Measurements from ENCODE around the gene MAPKAPK2.

DNA sequence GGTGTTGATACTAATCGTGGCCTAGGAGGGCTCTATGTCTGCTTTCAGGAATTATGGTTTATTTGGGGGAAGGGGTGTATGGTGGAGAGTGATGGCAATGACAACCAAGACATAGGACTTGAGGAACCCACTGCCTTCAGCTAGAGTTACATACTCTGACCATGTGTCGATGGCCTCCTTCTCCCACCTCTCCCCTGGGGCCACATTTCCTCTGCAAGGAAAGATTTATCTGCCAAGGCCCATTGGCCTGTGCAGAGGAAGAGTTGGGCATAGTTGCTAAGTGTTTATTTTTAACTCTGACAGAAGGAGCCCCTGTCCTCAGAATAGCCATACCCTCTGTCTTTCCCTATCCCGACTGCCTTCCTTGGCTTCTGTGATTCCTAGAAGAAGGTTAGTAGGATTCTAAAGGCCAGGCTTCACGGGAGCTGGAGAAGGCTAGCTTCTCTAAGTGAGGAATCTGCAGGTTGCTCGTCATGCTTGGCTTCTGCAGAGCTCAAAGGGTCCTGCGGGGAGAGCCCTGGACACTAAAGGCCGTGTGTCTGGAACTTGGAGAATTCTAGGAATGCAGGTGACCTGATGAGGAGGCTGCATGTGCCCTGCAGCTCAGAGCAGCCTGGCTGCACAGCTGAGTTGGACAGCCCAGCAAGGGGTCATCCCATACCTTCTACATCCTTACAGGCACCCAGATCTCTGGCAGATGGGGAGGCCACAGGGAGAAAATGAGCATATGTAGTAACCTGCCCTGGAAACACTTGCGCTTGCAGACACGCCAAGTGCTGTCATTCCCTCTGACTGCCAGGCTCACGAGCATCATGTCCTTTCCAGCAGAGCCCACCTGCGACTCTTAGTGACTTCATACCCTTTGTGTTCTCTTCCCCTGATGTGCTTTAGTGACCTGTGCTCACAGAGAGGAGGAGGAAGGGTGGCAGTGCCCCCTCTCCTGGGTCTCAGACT is 9.7 kb downstream of the MAPKAPK2 start:
- TF ChIP-seq, protein P1, sequence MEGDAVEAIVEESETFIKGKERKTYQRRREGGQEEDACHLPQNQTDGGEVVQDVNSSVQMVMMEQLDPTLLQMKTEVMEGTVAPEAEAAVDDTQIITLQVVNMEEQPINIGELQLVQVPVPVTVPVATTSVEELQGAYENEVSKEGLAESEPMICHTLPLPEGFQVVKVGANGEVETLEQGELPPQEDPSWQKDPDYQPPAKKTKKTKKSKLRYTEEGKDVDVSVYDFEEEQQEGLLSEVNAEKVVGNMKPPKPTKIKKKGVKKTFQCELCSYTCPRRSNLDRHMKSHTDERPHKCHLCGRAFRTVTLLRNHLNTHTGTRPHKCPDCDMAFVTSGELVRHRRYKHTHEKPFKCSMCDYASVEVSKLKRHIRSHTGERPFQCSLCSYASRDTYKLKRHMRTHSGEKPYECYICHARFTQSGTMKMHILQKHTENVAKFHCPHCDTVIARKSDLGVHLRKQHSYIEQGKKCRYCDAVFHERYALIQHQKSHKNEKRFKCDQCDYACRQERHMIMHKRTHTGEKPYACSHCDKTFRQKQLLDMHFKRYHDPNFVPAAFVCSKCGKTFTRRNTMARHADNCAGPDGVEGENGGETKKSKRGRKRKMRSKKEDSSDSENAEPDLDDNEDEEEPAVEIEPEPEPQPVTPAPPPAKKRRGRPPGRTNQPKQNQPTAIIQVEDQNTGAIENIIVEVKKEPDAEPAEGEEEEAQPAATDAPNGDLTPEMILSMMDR (tag by site-specific recombination; IDR thresholded peaks at IDR 0.05) = no peak
- TF ChIP-seq ZNF654 (tag by site-specific recombination; IDR thresholded peaks at IDR 0.05; ENCODE audit: low read depth) (no peak), ZNF670 (tag by site-specific recombination; IDR thresholded peaks at IDR 0.05; ENCODE audit: low read depth) (no peak), ZNF416 (tag by site-specific recombination; IDR thresholded peaks at IDR 0.05) (no peak), ZNF555 (tag by site-specific recombination; conservative IDR thresholded peaks at IDR 0.05) (no peak), KLF9 (tag by site-specific recombination; IDR thresholded peaks at IDR 0.05; ENCODE audit: low read depth) (no peak), REST (tag by site-specific recombination; IDR thresholded peaks at IDR 0.05) (no peak), ZNF596 (tag by site-specific recombination; IDR thresholded peaks at IDR 0.05) (no peak), REPIN1 (tag by site-specific recombination; IDR thresholded peaks at IDR 0.05; ENCODE audit: low read depth) (no peak), ZNF76 (tag by site-specific recombination; IDR thresholded peaks at IDR 0.05; ENCODE audit: borderline replicate concordance, low read depth) (no peak), ZNF19 (tag by site-specific recombination; IDR thresholded peaks at IDR 0.05; ENCODE audit: low read depth) (no peak)
- TF ChIP-seq, protein P2, sequence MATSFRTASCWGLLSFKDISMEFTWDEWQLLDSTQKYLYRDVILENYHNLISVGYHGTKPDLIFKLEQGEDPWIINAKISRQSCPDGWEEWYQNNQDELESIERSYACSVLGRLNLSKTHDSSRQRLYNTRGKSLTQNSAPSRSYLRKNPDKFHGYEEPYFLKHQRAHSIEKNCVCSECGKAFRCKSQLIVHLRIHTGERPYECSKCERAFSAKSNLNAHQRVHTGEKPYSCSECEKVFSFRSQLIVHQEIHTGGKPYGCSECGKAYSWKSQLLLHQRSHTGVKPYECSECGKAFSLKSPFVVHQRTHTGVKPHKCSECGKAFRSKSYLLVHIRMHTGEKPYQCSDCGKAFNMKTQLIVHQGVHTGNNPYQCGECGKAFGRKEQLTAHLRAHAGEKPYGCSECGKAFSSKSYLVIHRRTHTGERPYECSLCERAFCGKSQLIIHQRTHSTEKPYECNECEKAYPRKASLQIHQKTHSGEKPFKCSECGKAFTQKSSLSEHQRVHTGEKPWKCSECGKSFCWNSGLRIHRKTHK (tag by site-specific recombination; IDR thresholded peaks at IDR 0.05) = no peak

Measured in HEK293 (cell line).